GM12878 (cell line): ENCODE measurements around the gene STPG1. TPM values are rescaled to one million over a fixed set of nuclear protein-coding genes. Genes with fewer than 3 reads are reported as not detected.

Experiments
- ATAC-seq: fragments of 200-7000 bp; cut with Tn5 transposase; 3 replicates; pipeline ENCODE4 v1.9.1; 2020; ENCODE audit warnings: mild to moderate bottlenecking, moderate library complexity
- BruUV-seq: library from RNA; stranded (reverse); fragments of 400-500 nt; replicated peaks from 2 replicates; lab custom pipeline; 2021; lab: Mats Ljungman, UMichigan
- CTCF ChIA-PET: fragments of 300-600 bp; sonication (Branson Sonifier 250); formaldehyde crosslinking; extraction: SDS; loops from one replicate; lab custom pipeline; 2021; ENCODE audit warnings: inconsistent platforms; lab: Yijun Ruan, JAX
- POLR2A ChIA-PET: fragments of 350-600 bp; formaldehyde crosslinking; extraction: SDS; loops from one replicate; lab custom pipeline; 2021; ENCODE audit warnings: inconsistent platforms; lab: Charles Lee
- RAD21 ChIA-PET: fragments of 300-600 bp; sonication (Branson Sonifier 250); formaldehyde crosslinking; loops from one replicate; lab custom pipeline; 2023; ENCODE audit warnings: antibody characterized with exemption; ENCODE audit not compliant: unreplicated experiment; lab: Charles Lee
- SMC1A ChIA-PET: fragments of 300-600 bp; sonication (Branson Sonifier 250); formaldehyde crosslinking; loops from one replicate; lab custom pipeline; 2023; ENCODE audit not compliant: unreplicated experiment, uncharacterized antibody; lab: Charles Lee
- DNase-seq: peaks from one replicate; pipeline ENCODE4 v3.0.0-alpha.2; 2011; ENCODE audit warnings: low read depth, low spot score
- FAIRE-seq: peaks from 3 replicates; lab custom pipeline; 2011; peaks lifted over from hg19 to GRCh38; lab: Jason Lieb, UNC
- H2AFZ ChIP-seq: 2 replicates; pipeline ENCODE4 v1.6.0; 2011; ENCODE audit warnings: low read depth, low read length, control low read depth; ENCODE audit not compliant: control insufficient read depth
- H3K27ac ChIP-seq: 2 replicates; pipeline ENCODE4 v1.5.1; 2011; ENCODE audit warnings: control low read depth; ENCODE audit not compliant: control insufficient read depth, insufficient read depth
- H3K27me3 ChIP-seq, 2 experiments: replicated peaks in 1 of 2; 2 replicates each; pipeline versions ENCODE4 v1.6.0 to v1.6.1; 2011; ENCODE audit warnings: low read length in 1 of 2; ENCODE audit not compliant: control insufficient read depth in 2 of 2, insufficient read depth in 2 of 2
- H3K36me3 ChIP-seq, 2 experiments: 2 replicates each; pipeline ENCODE4 v1.5.1; 2011; ENCODE audit warnings: low read length in 1 of 2; ENCODE audit not compliant: control insufficient read depth in 2 of 2, insufficient read depth in 2 of 2
- H3K4me1 ChIP-seq: 2 replicates; pipeline ENCODE4 v1.6.1; 2011; ENCODE audit warnings: mild to moderate bottlenecking, low read length, moderate library complexity, mixed read lengths; ENCODE audit not compliant: control insufficient read depth, insufficient read depth
- H3K4me2 ChIP-seq: 2 replicates; pipeline ENCODE4 v1.6.0; 2011; ENCODE audit warnings: control low read depth; ENCODE audit not compliant: control insufficient read depth, insufficient read depth
- H3K4me3 ChIP-seq: fragments of 200-600 bp; sonication (generic); 2 replicates; pipeline ENCODE4 v1.5.1; 2016
- H3K79me2 ChIP-seq: 2 replicates; pipeline ENCODE4 v1.6.0; 2011; ENCODE audit warnings: low read length; ENCODE audit not compliant: control insufficient read depth, insufficient read depth
- H3K9ac ChIP-seq: 2 replicates; pipeline ENCODE4 v1.8.0; 2011; ENCODE audit warnings: low read length, control low read depth, mixed read lengths; ENCODE audit not compliant: control insufficient read depth, insufficient read depth
- H3K9me3 ChIP-seq: replicated peaks from 3 replicates; pipeline ENCODE4 v1.5.1; 2011; ENCODE audit warnings: mild to moderate bottlenecking, low read length; ENCODE audit not compliant: control insufficient read depth, insufficient read depth
- H4K20me1 ChIP-seq: 2 replicates; pipeline ENCODE4 v1.6.0; 2011; ENCODE audit not compliant: control insufficient read depth, insufficient read depth
- TAF1 ChIP-seq: IDR thresholded peaks from 2 replicates; pipeline ENCODE4 v1.6.1; 2011; ENCODE audit warnings: mild to moderate bottlenecking, low read depth, low read length, borderline replicate concordance
- TCF3 ChIP-seq: IDR thresholded peaks from 2 replicates; pipeline ENCODE4 v1.6.1; 2012; ENCODE audit warnings: low read depth, mild to moderate bottlenecking, low read length, borderline replicate concordance; ENCODE audit not compliant: insufficient read depth
- ZNF274 ChIP-seq: IDR thresholded peaks from one replicate; pipeline ENCODE4 v1.8.0; 2011; ENCODE audit not compliant: insufficient read length, insufficient read depth
- WGBS: methylation state at CpG from one replicate; pipeline ENCODE4 v1.1.6; 2016; ENCODE audit warnings: low lambda C conversion rate; ENCODE audit not compliant: insufficient replicate concordance, insufficient coverage; ENCODE audit errors: missing lambda C conversion rate; 5-methylcytosine and 5-hydroxymethylcytosine counted together
- in situ Hi-C: fragments of 300-500 bp; cut with MboI; formaldehyde crosslinking; loops from 9 replicates; pipeline ENCODE4 v1.14.3; 2018; ENCODE audit warnings: mixed read lengths
- intact Hi-C: fragments of 100-400 bp; cut with micrococcal nuclease; formaldehyde crosslinking; loops from one replicate; pipeline ENCODE4 v1.14.2; 2022; ENCODE audit not compliant: unreplicated experiment
- polyA plus RNA-seq, 11 experiments: library from polyadenylated mRNA; depleted of rRNA in 4 of 11; unstranded in 6 of 11; stranded (reverse) in 5 of 11; fragments of >200 nt; fragmentation: Nextera tagmentation in 4 of 11; fragmentation: Illumina TruSeq in 1 of 11; extraction: Ambion mirVana in 4 of 11; extraction: Trizol in 1 of 11; gene quantifications; 1 replicate in 1 of 11; 2 replicates in 10 of 11; pipeline versions ENCODE4 v1.2.1 to v1.2.3, GENCODE V29; 2011 to 2016; ENCODE audit warnings: inconsistent platforms in 2 of 11, missing spikeins in 2 of 11, low read depth in 1 of 11
- total RNA-seq, 4 experiments: library from RNA; depleted of rRNA in 3 of 4; stranded (reverse); fragments of >200 nt in 3 of 4; fragmentation: Illumina TruSeq in 1 of 4; extraction: Trizol in 1 of 4; gene quantifications; 2 replicates each; pipeline versions ENCODE4 v1.2.1 to v1.2.3, GENCODE V29; 2013 to 2021
- TF ChIP-seq, protein P1 (sequence below): fragments of 450-650 bp; IDR thresholded peaks from 2 replicates; pipeline ENCODE4 v1.6.1; 2017; ENCODE audit warnings: mild to moderate bottlenecking

Gene STPG1
- total and polyA plus RNA-seq, 10 of the 15 experiments (the other 5 are each of a cell fraction or from before 2014, with no cell fraction given), result 0.22 to 2.6 (median 0.73) TPM

DNA sequence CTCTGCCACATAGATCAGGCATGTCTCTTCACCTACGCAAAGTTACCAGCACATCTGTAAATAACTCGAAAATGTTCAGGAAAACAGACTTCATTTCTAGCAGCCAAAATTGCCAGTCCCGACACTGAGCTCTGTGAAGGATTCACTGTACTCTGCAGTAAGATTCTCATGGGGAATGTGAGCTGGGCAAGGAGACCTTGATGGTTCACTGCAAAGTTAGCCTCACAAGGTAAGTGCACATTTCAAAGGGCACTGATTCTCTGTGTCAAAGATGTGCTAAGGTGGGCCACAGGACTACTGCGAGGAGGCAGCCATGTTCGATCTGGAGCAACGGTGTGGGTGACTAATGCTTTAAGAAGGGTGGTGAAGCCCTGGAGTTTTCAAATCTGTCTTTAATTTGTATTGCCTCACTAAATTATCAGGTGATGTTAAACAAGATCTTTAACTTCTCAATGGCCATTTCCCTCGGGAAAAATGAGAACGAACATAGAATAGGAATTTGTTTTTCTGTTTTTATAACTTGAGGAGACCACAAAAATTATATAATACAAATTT lies 25.2 kb downstream of the STPG1 start:
- Histone ChIP-seq H2AFZ (no peak overlapping the region), H3K9ac (no peak overlapping the region), H3K4me2 (no peak overlapping the region), H3K27ac (no peak overlapping the region), H3K9me3 (no peaks in the 10 kb centered on the region), H3K4me3 (no peak overlapping the region), H4K20me1 (no peaks in the 10 kb centered on the region), H3K4me1 (peaks cover 43% of the 10 kb centered on the region), H3K36me3 (no peaks in the 10 kb centered on the region), H3K27me3 (no peaks in the 10 kb centered on the region; a peak in 1 of 4 replicates), H3K79me2 (no peaks in the 10 kb centered on the region)
- BruUV-seq, result no TSS peak
- TF ChIP-seq, protein P1, sequence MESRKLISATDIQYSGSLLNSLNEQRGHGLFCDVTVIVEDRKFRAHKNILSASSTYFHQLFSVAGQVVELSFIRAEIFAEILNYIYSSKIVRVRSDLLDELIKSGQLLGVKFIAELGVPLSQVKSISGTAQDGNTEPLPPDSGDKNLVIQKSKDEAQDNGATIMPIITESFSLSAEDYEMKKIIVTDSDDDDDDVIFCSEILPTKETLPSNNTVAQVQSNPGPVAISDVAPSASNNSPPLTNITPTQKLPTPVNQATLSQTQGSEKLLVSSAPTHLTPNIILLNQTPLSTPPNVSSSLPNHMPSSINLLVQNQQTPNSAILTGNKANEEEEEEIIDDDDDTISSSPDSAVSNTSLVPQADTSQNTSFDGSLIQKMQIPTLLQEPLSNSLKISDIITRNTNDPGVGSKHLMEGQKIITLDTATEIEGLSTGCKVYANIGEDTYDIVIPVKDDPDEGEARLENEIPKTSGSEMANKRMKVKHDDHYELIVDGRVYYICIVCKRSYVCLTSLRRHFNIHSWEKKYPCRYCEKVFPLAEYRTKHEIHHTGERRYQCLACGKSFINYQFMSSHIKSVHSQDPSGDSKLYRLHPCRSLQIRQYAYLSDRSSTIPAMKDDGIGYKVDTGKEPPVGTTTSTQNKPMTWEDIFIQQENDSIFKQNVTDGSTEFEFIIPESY, result no peak
- TF ChIP-seq TAF1 (no peak), ZNF274 (no peak), TCF3 (no peak)
- SMC1A ChIA-PET, result interaction anchor here (1.1 to 3.1 kb wide), 4 partner anchors 185 to 238 kb away, joined by 3 to 24 read pairs (median 4); no protein-coding TSS in a partner anchor
- no peak for ATAC-seq
- WGBS, result 97% methylated on average over 8 of the region's 8 CpGs
- intact Hi-C loops (no loop called here), in situ Hi-C loops (no loop called here)
- DNase-seq, result no peak
- RAD21 ChIA-PET, result interaction anchor here (1.1 to 1.3 kb wide), 3 partner anchors 185 to 199 kb away, joined by 3 to 4 read pairs (median 4); no protein-coding TSS in a partner anchor
- no peak for FAIRE-seq
- CTCF ChIA-PET, result interaction anchor here (0.6 to 6.2 kb wide), 3 partner anchors 67 to 238 kb away, joined by 3 to 74 read pairs (median 7); no protein-coding TSS in a partner anchor
- POLR2A ChIA-PET, result no interaction called here
